ENCODE results near the gene MRE11.

The MRE11 gene

DNA sequence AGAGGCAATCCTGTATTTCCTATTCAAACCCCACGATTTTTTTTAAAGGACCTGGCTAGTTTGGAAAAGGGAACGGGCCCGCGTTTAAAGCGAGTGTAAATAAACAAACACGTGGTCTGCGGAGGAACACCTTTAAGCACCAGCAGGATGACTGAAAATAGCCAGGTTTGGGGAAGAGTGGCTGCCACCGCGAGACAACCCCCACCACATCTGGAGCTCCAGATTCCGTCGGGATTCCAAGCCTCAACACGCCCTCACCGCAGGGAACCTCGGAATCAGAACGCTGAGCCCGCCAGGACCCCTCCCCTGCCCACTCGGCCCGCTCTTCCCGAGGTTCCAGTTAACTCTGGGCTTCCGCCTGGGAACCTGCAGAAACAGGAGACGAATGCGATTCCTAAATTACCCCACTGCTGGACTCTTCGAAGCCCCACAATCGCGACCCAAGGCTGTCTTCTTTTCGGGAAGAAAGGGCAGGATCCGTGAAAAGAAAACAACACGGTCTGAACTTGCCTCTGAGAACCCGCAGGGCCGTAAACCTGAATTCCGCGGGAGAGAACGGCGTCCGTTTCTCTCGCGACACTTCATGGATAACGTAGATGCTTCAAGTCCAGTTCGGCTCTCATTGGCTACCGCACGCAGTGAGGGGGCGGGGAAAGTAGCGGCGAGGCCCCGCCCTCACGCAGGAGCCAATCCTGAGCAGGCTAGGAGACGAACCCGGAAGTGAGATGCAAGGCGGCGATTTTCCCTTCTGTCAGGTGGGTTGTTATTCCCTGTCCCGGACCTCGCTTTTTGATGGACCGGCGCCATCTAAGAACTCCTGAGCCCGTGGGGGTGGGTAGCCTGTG lies at the start of gene MRE11, which contains the start of gene ANKRD49:
TSS of gene MRE11 (minus strand) at position 564 of the 845 bp plus-strand sequence. CDS start 1,043 bp downstream, outside the sequence.
TSS of gene ANKRD49 (plus strand) at position 704 of the 845 bp plus-strand sequence. CDS start 2,710 bp downstream, outside the sequence.
- intact Hi-C loops (cut with DNase I): no loop called here

GRCh38 chr11:94539420-94539819 lies 45.8 kb upstream of the MRE11 start:
- no peak for DNase-seq
- intact Hi-C loops (cut with DNase I): no loop called here

More for the DNA sequence above, at the start of gene MRE11, which contains the start of gene ANKRD49:
- DNase-seq: peak; percentile 93 to 99 (median 97)

- intact Hi-C loops (cut with DNase I): no loop called here
- no peak for DNase-seq
Measured at GRCh38 chr11:94537031-94537600, 43.5 kb upstream of the MRE11 start.

DNA sequence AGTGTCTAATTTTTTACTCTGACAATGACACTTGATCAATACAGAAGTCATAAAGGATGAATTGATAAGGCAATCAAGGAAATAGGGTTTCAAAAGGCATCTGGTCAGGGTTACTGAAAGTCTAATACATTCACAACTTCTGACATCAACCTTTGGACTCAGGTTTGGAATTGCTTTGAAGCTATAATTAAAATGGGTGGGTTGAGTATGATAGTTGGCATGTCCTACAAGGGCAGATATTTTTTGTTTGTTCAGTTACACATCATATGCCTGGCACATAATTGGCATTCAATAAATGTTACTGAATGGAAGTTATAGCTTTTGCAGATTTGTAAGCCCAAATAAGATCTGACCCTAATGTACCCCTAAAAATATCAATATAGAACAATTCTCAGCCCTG lies 42.7 kb upstream of the MRE11 start:
- DNase-seq: no peak
- intact Hi-C loops (cut with DNase I): no loop called here

DNA sequence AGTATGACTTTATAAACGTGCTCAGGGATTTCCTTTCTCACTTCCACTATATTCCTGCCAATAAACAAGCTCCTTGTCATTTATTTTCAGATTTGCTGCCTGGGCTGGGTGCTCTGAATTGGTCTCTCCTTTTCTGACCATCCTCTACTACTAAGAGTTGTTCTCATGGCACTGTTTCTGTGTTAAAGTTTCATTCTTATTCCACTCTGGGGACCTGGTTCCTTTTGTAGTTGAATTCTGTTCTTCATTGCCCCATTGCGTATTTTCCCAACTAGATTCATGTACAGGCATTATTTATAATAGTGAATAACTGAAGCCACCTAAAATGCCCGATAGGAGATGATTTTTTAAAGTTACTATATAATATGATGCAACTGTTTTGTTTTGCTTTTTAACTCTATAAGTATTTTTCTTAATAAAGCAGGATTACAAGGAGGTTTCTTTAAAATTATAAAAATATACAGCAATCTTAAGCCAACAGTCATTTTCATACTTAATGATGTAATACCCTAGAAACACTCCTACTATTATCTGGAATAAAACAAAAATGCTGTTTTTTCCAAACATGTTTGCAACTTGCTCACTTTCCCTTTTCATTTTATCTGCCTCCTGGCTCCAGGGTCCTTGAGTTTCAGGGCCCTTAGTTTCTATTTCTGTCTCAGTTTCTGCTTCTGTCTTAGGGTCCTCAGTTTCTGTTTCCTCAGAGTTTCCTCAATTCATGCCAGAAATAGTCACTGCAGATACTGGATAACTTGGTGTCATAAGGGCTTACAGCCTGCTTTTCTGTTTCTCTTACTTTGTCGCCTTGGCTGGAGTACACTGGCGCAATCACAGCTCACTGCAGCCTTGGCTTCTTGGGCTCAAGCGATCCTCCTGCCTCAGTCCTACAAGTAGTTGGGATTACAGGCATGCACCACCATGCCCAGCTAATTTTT lies 40.3 kb upstream of the MRE11 start:
- intact Hi-C loops (cut with DNase I): no loop called here
- DNase-seq: no peak

DNA sequence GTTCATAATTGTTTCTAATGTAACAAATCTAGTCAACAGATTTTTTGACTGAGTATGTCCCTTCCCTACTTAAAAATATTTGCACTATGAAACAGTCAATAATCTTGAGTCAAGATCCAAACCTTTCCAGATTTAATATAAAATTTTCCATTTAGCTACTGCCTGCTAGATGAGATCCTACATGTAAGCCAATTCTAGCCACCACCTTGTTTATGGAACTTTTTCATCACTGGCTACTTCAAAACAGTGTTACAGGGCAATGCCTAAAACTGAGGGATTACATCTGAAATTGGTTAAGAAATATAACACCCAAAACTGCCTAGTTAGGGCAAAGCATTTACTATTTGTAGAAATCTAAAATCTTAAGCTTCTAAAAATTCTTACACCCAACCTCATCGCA lies 39.6 kb upstream of the MRE11 start:
- no peak for DNase-seq
- intact Hi-C loops (cut with DNase I): no loop called here

DNA sequence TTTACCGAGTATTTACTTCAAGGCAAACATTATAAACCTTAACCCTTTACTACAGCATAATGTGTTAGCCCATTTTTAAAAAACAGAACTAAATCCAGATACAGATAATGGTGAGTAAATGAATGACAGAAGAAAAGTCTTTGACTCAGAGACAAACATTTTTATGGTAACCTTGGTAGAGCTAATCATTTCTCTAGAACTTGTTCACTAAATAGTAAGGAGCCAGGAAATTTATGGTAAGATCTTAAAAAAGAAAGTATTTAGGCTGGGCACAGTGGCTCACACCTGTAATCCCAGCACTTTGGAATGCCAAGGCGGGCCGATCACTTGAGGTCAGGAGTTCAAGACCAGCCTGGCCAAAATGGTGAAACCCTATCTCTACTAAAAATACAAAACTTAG lies 38.6 kb upstream of the MRE11 start:
- intact Hi-C loops (cut with DNase I): no loop called here
- no peak for DNase-seq

- intact Hi-C loops (cut with DNase I): no loop called here
- DNase-seq: no peak
Measured at GRCh38 chr11:94528551-94528950, 34.9 kb upstream of the MRE11 start.

DNA sequence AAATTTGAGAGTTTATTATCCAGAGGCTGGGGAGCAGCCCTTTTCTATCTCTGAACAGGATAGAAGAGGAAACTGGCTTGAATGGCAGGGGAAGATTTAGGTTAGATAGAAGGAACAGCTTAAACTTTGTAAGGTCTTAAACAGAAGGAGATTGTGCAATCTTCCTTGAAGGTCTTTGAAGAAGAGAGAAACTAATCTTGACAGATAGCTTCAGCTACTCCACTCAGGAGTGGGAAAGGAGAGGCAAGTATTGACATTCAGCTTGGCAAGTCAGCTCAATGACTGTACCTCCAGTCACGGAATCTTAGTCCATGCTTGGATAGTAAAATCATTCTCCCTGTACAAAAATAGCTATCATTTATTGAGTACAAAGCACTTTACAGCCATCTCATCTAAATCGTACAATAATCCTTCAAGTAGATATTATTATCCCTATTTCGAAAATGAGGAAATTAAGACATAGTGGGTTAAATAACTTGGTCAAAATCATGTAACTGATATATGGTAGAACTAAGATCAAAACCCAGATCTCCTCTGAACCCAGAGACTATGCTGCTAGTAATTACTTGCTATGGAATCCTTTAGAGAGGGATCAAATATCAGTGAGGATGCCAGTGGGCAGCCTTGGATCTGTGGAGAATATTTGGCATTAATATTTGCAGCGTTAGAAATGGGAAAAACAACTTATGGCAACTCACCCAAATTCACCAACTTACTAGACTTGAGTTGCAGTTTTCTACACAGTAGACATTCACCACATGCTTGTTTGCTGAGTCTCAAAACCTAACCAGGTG lies 33.2 kb upstream of the MRE11 start:
- intact Hi-C loops (cut with DNase I): no loop called here
- no peak for DNase-seq

- peak in 6 of 10 donors; percentile 22 to 81 (median 49) for DNase-seq
- intact Hi-C loops (cut with DNase I): no loop called here
Measured at GRCh38 chr11:94525546-94526324, 32.1 kb upstream of the MRE11 start.

DNA sequence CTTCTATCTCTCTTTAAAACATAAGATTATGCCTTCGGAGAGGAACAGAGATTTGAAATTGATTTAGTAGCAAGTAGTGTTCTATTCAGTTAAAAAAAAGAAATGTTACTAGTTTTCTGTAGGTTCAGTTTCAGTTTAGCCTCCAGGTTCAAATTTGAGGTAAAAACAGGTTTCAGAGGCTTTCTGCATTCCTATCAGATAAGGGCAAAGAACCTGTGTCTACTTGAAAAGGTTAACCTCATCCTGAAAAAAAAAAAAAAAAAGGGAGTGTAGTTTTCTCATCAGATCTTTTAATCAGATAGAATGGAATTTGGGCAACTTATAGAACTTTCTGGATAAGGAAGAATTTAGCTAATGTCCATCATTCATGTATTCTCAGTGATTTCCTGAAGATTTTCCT lies 30.7 kb upstream of the MRE11 start:
- DNase-seq: no peak
- intact Hi-C loops (cut with DNase I): no loop called here

- DNase-seq: no peak
- intact Hi-C loops (cut with DNase I): no loop called here
Measured at GRCh38 chr11:94521684-94522083, 28.0 kb upstream of the MRE11 start.

GRCh38 chr11:94519478-94520084 lies 25.9 kb upstream of the MRE11 start:
- intact Hi-C loops (cut with DNase I): loop anchor here (1.0 kb wide), 1 partner anchor 84 kb away; no protein-coding TSS in a partner anchor
- no peak for DNase-seq

- intact Hi-C loops (cut with DNase I): no loop called here
- DNase-seq: no peak
Measured at GRCh38 chr11:94518300-94518699, 24.7 kb upstream of the MRE11 start.

DNA sequence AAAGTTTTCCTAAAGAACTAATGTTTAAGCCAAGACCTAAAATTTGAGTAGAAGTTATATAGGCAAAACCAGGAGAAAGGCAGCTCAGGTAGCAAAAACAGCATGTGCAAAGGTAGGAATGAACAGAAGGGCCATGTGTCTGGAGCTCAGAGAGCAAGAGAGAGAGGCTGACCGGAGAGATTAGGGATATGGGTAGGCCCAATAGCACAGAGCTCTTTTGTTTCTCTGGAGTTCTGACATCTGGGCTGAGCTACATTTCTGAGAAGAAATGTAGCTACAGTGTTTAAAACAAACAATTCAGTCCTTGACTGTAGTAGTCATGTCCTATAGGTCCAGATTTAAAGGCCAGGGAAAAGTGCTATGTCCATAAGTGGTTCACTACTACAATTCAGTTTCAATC lies 23.1 kb upstream of the MRE11 start:
- no peak for DNase-seq
- intact Hi-C loops (cut with DNase I): no loop called here

DNA sequence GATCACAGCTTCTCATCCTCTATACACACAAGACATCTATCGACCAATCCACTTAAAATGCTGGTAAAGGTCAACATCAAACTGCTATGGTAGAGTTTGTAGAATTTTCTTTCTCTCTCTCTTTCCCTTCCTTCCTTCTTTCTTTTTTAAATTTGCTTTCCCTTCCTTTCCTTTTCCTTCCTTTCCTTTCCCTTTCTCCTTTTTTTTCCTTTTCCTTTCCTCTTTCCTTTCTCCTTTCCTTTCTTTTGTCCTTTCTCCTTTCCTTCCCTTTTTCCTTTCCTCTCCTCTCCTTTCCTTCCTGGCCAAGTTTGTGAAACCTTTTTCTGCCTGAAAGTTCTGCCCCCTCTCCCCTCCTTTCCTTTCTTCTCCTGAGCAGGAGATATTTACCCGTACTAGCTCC lies 21.8 kb upstream of the MRE11 start:
- DNase-seq: no peak
- intact Hi-C loops (cut with DNase I): no loop called here

DNA sequence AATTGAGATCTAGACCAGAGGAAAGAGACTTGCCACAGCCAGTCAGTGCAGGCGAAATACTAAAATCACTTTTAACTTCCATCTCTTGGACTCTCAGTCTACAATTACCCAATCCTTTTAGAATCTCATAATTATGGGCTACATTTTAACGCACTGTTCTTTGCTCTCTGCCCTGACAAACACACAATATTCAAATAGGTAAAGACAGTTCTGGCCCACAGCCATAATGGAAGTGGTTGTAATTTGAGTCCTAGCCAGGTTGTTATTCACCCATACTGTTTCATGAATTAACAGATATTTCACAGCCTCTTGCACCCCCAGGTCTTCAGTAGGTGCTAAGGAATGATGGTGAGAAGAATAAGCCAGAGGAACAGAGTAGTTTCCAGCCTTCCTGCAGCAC lies 19.4 kb upstream of the MRE11 start:
- DNase-seq: no peak
- intact Hi-C loops (cut with DNase I): no loop called here

GRCh38 chr11:94511932-94512781 lies 18.5 kb upstream of the MRE11 start, which contains the start of gene C11orf97:
C11orf97 (plus strand) TSS chr11:94512461; CDS start chr11:94512529, 68 bp downstream.
- peak; percentile 42 to 95 (median 70) for DNase-seq
- intact Hi-C loops (cut with DNase I): no loop called here

Measured in posterior cingulate gyrus (tissue), 11 donors.